Fibroblast of the aortic adventitia (primary cell): ENCODE data around the gene MYO1B. TPM values are rescaled to one million over a fixed set of nuclear protein-coding genes. Genes with fewer than 3 reads are reported as not detected.
"Not testable (repeated sequence)": the region's sequence is repeated elsewhere in the genome, so short reads cannot be mapped to it uniquely, and the experiment has no call there.

Source experiments
- DNase-seq: peaks from one replicate; pipeline ENCODE4 v3.0.0-alpha.2; 2010; ENCODE audit warnings: low read depth
- H3K4me3 ChIP-seq: 2 replicates; pipeline ENCODE4 v1.5.1; 2011; ENCODE audit warnings: low read depth, mild to moderate bottlenecking, control low read depth, low read length, moderate library complexity
- CTCF ChIP-seq: IDR thresholded peaks from 2 replicates; pipeline ENCODE4 v1.5.1; 2011; ENCODE audit warnings: mild to moderate bottlenecking, low read length, control low read depth, inconsistent platforms; ENCODE audit not compliant: insufficient read depth
- total RNA-seq: library from RNA; depleted of rRNA; stranded (reverse); fragments of >200 nt; gene quantifications from 2 replicates; pipeline ENCODE4 v1.2.3, GENCODE V29; 2012; ENCODE audit warnings: low replicate concordance

The MYO1B gene
- total RNA-seq, 1 donor: 103 TPM

- DNase-seq: no peak
- TF ChIP-seq CTCF: no peak
- no peak overlapping the region for H3K4me3 ChIP-seq
Measured at GRCh38 chr2:191452065-191452464, 206.9 kb downstream of the MYO1B start.

GRCh38 chr2:191453761-191454160 is 208.6 kb downstream of the MYO1B start:
- no peak for DNase-seq
- no peak for TF ChIP-seq CTCF

GRCh38 chr2:191456506-191456905 is 211.3 kb downstream of the MYO1B start:
- not testable (repeated sequence) for H3K4me3 ChIP-seq, DNase-seq

More at GRCh38 chr2:191453761-191454160, 208.6 kb downstream of the MYO1B start:
- no peak overlapping the region for H3K4me3 ChIP-seq

GRCh38 chr2:191459158-191459557 is 214.0 kb downstream of the MYO1B start:
- H3K4me3 ChIP-seq: no peak overlapping the region
- no peak for TF ChIP-seq CTCF
- no peak for DNase-seq

- no peak overlapping the region for H3K4me3 ChIP-seq
- no peak for DNase-seq
- no peak for TF ChIP-seq CTCF
Measured at GRCh38 chr2:191462370-191462769, 217.2 kb downstream of the MYO1B start.

- H3K4me3 ChIP-seq: no peak overlapping the region
- no peak for TF ChIP-seq CTCF
- peak; percentile 43 for DNase-seq
Measured at GRCh38 chr2:191463790-191464189, 218.6 kb downstream of the MYO1B start.

- H3K4me3 ChIP-seq: no peak overlapping the region
- peak; percentile 13 for DNase-seq
- no peak for TF ChIP-seq CTCF
Measured at GRCh38 chr2:191465766-191466420, 220.7 kb downstream of the MYO1B start.
